Measurements from ENCODE around the gene MGST3. TPM values are rescaled to one million over a fixed set of nuclear protein-coding genes. Genes with fewer than 3 reads are reported as not detected.
"Not testable (repeated sequence)": the region's sequence is repeated elsewhere in the genome, so short reads cannot be mapped to it uniquely, and the experiment has no call there.

Gene MGST3
- total and polyA plus RNA-seq, 2 experiments from 2014 or later: 84.5 to 262 TPM

- 0 out of 2 replicates have a peak overlapping the region, but pooled peaks have one; percentile 10 for H2AFZ ChIP-seq
- not testable (repeated sequence) for H3K27me3 ChIP-seq (ENCODE audit: insufficient read depth); H3K36me3 ChIP-seq (ENCODE audit: insufficient read depth); H3K27ac Mint-ChIP-seq; ATAC-seq; H4K20me1 ChIP-seq (replicated peaks; ENCODE audit: insufficient read depth); DNase-seq (ENCODE audit: low spot score); H3K27me3 Mint-ChIP-seq (ENCODE audit: insufficient read depth, low read depth, poor library complexity); H3K79me2 ChIP-seq (replicated peaks; ENCODE audit: insufficient read depth); H3F3A ChIP-seq (replicated peaks; ENCODE audit: low read depth); H3K9me3 Mint-ChIP-seq; H3K4me1 ChIP-seq (ENCODE audit: insufficient read depth); H3K36me3 Mint-ChIP-seq (ENCODE audit: low read depth); H3K9me2 ChIP-seq (ENCODE audit: insufficient read depth); H3K4me3 ChIP-seq; H3K4me2 ChIP-seq; H3K4me1 Mint-ChIP-seq; H3K27ac ChIP-seq (ENCODE audit: low read depth); H3K4me3 Mint-ChIP-seq
Observed at GRCh38 chr1:165606676-165607075, 24.4 kb upstream of the MGST3 start.

- no peaks in the 10 kb centered on the region for H4K20me1 ChIP-seq (replicated peaks; ENCODE audit: insufficient read depth)
- H3K79me2 ChIP-seq (replicated peaks; ENCODE audit: insufficient read depth): no peaks in the 10 kb centered on the region
- Mint-ChIP-seq H3K4me3 (no peak overlapping the region), H3K4me1 (peaks cover 8% of the 10 kb centered on the region), H3K27me3 (ENCODE audit: insufficient read depth, low read depth, poor library complexity) (no peaks in the 10 kb centered on the region), H3K27ac (no peak overlapping the region), H3K36me3 (ENCODE audit: low read depth) (no peaks in the 10 kb centered on the region; the same call in 1 of the 3 replicates), H3K9me3 (peaks cover 13% of the 10 kb centered on the region; the same call in 2 of the 3 replicates)
- no peak for DNase-seq (ENCODE audit: low spot score)
- no peaks in the 10 kb centered on the region for H3F3A ChIP-seq (replicated peaks; ENCODE audit: low read depth)
- no peak overlapping the region for H3K27ac ChIP-seq (ENCODE audit: low read depth)
- H3K36me3 ChIP-seq (ENCODE audit: insufficient read depth): no peaks in the 10 kb centered on the region
- H3K27me3 ChIP-seq (ENCODE audit: insufficient read depth): no peaks in the 10 kb centered on the region
- no peak overlapping the region for H3K4me3 ChIP-seq
- peak overlapping the region; percentile 29; the same call in 1 of the 2 replicates for H2AFZ ChIP-seq
- H3K4me2 ChIP-seq: no peak overlapping the region
- ATAC-seq: no peak
- no peaks in the 10 kb centered on the region for H3K9me2 ChIP-seq (ENCODE audit: insufficient read depth)
- TF ChIP-seq EZH2 (IDR thresholded peaks at IDR 0.05; ENCODE audit: low read depth, unreplicated experiment): no peak
- H3K4me1 ChIP-seq (ENCODE audit: insufficient read depth): peaks cover 7% of the 10 kb centered on the region
Observed at GRCh38 chr1:165610866-165611265, 20.2 kb upstream of the MGST3 start.

GRCh38 chr1:165612062-165612461, 19.0 kb upstream of the MGST3 start:
- DNase-seq (ENCODE audit: low spot score) (no peak), ATAC-seq (no peak)
- H3K4me2 ChIP-seq: no peak overlapping the region
- H3K27ac ChIP-seq (ENCODE audit: low read depth): no peak overlapping the region
- Mint-ChIP-seq H3K4me1 (peaks cover 18% of the 10 kb centered on the region), H3K27me3 (ENCODE audit: insufficient read depth, low read depth, poor library complexity) (peaks cover 2% of the 10 kb centered on the region), H3K36me3 (ENCODE audit: low read depth) (no peaks in the 10 kb centered on the region; the same call in 1 of the 3 replicates), H3K4me3 (no peak overlapping the region), H3K27ac (no peak overlapping the region), H3K9me3 (peaks cover 13% of the 10 kb centered on the region; the same call in 2 of the 3 replicates)
- no peaks in the 10 kb centered on the region for H3K79me2 ChIP-seq (replicated peaks; ENCODE audit: insufficient read depth)
- H4K20me1 ChIP-seq (replicated peaks; ENCODE audit: insufficient read depth): no peaks in the 10 kb centered on the region
- no peaks in the 10 kb centered on the region for H3K9me2 ChIP-seq (ENCODE audit: insufficient read depth)
- peaks cover 18% of the 10 kb centered on the region for H3K4me1 ChIP-seq (ENCODE audit: insufficient read depth)
- H3K27me3 ChIP-seq (ENCODE audit: insufficient read depth): no peaks in the 10 kb centered on the region
- H3K36me3 ChIP-seq (ENCODE audit: insufficient read depth): no peaks in the 10 kb centered on the region
- no peak overlapping the region for H2AFZ ChIP-seq
- H3K4me3 ChIP-seq: no peak overlapping the region
- no peak for TF ChIP-seq EZH2 (IDR thresholded peaks at IDR 0.05; ENCODE audit: low read depth, unreplicated experiment)
- no peak for TF ChIP-seq POLR2AphosphoS5 (IDR thresholded peaks at IDR 0.05; ENCODE audit: low read depth)
- no peak for TF ChIP-seq ETS1 (IDR thresholded peaks at IDR 0.05)
- TF ChIP-seq CREB1 (CRISPR knock-in tag; IDR thresholded peaks at IDR 0.05; ENCODE audit: low read depth): no peak
- no peaks in the 10 kb centered on the region for H3F3A ChIP-seq (replicated peaks; ENCODE audit: low read depth)
